IPS-NIHi7 (cell line): Measurements from ENCODE around the gene DPRX.

Experiments
- DNase-seq: peaks from one replicate; pipeline ENCODE4 v3.0.0; 2012; ENCODE audit warnings: mixed read lengths; ENCODE audit errors: extremely low spot score

Gene DPRX

GRCh38 chr19:53631949-53632407 is at the start of gene DPRX:
DPRX (plus strand) TSS chr19:53631999; CDS start chr19:53632107, 108 bp downstream.
- DNase-seq: no peak

- DNase-seq: no peak
Measured at GRCh38 chr19:53583181-53583580, 48.6 kb upstream of the DPRX start.

- DNase-seq: no peak
Measured at GRCh38 chr19:53586277-53586691, 45.5 kb upstream of the DPRX start.

DNA sequence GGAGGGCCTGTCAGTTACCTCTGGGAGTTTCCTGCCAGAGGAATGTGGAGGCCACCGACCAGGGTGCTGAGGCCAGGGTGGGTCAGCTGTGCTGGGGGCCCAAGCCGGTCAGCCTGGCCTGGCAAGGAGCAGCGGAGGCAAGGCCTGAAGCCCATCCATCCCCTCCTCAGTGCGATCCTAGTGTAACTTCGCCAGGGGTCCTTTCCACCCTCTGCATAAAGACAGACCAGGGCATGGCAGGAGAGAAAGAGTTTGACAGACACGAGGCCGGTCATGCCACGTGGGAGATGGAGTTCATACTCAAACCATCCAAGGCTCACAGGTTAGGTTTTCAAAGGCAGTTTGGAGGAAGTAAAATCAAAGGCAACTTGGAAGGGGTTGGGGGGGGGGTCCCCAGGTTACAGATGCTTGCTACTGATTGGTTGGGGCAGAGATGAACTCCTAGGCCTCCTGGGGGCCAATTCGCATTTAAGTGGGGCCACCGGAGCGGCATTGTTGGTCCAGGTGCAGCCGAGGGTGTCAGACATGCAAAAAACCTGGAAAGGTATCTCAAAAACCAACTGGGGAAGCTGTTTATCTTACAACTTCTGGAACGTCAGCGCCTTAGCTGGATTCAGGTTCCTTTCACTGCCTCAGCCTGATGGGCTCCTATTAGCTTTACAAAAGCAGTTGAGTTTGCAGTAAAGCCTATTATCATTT is 36.8 kb upstream of the DPRX start:
- peak; percentile 81 for DNase-seq

GRCh38 chr19:53595510-53595867 is 36.3 kb upstream of the DPRX start:
- peak; percentile 47 for DNase-seq

GRCh38 chr19:53596056-53596455 is 35.7 kb upstream of the DPRX start:
- DNase-seq: no peak

DNA sequence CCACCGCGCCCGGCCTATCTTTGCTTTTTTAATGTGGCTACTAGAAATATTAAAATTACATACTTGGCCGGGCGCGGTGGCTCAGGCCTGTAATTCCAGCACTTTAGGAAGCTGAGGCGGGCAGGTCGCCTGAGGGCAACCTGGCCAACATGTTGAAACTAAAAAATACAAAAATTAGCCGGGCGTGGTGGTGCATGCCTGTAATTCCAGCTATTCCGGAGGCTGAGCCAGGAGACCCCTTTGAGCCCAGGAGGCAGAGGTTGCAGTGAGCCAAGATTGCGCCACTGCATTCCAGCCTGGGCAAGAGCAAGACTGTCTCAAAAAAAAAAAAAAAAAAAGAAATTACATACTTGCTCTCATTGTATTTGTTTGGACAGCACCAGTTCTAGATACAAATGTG is 34.8 kb upstream of the DPRX start:
- DNase-seq: no peak

DNA sequence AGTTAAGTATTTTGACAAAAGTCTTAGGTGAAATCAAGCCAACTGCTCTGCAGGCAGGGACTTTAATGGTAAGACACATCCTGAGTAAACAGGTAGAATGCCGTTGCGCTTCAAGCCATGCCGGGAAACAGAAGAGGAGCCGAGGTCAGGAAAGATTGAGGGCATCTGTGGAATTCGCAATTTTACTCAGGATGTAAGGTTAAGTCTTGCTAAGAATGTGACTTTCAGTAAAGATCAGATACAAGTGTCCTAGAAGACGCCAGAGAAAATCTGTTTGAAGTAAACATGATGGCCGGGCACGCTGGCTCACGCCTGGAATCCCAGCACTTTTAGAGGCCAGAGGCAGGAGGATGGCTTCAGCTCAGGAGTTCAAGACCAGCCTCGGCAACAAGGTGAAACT is 33.4 kb upstream of the DPRX start:
- DNase-seq: no peak

- DNase-seq: no peak
Measured at GRCh38 chr19:53600217-53600616, 31.6 kb upstream of the DPRX start.

DNA sequence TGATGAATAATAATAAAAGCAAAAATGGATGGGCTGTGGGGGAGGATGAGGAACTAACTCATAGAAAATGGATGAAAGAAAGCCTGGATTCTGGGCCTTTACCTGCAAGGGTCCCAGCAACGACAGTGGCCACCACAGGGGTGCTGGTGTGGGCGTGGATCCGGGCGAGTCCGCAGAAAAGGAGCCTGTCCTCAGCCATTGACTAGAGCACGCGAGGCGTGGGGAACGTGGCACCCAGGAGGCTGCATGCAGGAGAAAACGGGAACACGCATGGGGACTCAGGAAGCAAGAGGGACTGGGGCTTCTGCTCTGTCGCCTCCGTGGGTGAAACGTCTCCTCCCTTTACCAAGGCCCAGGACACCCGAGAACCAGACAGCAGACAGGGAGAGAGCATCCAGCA is 25.8 kb upstream of the DPRX start:
- no peak for DNase-seq

GRCh38 chr19:53608381-53608780 is 23.4 kb upstream of the DPRX start:
- no peak for DNase-seq

DNA sequence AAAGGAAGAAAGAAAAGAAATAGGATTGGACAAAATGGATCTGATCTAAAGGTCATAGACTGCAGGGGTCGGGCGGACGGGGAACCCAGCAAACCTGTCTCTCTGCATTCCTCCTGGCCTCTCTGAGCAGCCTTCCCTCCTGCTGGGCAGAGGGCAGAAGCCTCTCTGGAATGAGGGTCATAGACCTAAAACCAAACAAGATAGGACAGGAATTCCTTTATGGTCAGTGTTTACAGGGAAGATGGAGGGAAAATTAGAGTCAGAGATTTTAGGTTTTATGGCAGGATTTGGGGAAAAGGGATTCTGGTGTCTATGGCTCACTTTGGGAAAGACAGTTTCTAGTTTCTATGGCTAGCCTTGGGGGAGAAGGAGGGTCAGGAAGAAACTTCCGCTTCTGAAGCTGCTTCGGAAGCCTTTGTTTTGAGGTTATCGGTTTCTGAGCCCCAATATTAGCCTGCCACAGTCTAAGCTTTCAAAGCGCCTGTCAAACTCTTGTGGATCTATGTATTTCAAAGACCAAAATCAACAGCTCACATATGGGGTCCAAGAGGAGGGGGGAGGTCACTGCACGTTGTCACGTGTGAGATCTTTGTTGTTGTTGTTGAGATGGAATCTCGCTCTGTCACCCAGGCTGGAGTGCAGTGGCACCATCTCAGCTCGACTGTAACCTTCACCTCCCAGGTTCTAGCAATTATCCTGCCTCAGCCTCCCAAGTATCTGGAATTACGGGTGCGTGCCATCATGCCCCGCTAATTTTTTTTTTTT is 18.9 kb upstream of the DPRX start:
- DNase-seq: peak; percentile 71

DNA sequence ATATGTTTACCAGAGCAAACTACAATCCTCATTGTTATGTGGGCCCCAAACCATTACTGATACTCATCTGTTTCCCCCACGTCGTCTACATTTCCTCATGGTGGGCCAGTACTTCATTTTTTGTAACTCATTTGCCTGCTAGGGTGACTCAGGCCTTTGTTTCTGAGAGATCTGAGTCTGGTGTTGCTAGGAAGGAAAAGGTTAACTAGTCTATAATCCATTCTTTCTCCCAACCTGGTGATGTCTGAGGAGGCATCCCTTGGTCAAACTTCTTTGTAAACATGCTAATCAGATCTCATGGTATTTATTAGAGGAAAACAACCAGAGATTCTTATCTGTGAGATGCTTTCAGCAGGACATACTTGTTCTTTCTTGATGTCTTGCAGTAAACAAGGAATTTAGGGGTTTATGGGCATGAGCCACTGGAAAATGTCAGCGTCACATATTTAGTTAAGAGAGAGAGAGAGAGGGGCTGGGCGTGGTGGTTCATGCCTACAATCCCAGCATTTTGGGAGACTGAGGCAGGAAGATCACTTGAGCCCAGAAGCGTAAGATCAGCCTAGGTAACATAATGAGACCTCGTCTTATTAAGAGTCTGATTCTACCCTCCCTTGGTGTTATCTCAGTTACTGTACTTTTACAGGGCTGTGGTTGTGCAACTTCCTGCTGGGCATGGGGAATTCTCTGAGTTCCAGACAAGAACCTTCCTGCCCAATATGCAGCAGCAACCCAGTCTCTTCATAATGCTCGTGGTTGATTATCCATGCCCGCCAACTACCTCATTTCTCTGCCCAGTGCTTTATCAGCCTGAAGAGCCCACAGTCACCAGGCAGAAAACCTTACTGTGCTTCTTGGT is 9.7 kb upstream of the DPRX start:
- no peak for DNase-seq

DNA sequence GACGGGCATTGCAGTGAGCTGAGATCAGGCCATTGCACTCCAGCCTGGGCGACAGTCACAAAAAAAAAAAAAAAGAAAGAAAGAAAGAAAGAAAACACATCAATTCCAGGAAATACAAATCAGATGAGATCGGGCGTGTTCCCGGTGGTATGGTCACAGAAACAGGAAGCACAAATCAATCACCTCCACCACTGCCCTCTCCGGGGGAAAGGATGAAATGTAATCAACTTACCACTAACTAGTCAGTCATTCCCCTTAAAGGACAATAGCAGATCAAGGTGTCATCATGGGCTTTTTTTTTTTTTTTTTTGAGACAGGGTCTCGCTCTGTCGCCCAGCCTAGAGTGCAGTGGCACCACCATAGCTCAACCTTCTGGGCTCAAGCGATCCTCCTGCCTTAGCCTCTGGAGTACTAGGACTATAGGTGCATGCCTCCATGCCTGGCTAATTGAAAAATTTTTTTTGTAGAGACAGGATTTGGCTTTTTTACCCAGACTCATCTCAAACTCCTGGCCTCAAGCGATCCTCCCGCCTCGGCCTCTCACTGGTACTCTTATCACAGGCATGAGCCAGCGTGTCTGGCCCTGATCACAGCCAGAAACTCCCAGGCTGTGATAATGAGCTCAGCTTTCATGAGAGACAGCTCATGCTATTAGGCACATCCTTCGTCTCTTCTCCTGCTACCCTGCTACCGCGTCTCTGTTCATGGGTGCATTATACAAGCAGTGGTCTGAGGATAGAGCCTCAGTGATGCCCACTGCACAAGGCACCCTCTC is 6.8 kb upstream of the DPRX start:
- DNase-seq: no peak

DNA sequence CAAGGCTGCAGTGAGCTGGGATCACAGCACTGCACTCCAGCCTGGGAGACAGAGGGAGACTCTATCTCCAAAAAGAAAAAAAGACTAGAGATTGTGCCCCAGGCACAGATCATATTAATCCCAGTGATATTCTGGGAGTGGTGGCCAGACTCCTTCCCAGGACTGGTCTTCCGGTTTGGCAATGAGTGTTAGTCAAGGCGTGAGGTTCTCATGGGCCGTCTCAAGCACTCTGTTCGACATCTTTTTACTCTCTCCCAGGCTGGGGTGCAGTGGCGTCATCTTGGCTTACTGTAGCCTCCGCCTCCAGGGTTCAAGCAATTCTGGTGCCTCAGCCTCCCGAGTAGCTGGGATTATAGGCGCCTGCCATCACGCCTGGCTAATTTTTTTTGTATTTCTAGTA is 5.3 kb upstream of the DPRX start:
- no peak for DNase-seq

- no peak for DNase-seq
Measured at GRCh38 chr19:53626976-53627375, 4.8 kb upstream of the DPRX start.

DNA sequence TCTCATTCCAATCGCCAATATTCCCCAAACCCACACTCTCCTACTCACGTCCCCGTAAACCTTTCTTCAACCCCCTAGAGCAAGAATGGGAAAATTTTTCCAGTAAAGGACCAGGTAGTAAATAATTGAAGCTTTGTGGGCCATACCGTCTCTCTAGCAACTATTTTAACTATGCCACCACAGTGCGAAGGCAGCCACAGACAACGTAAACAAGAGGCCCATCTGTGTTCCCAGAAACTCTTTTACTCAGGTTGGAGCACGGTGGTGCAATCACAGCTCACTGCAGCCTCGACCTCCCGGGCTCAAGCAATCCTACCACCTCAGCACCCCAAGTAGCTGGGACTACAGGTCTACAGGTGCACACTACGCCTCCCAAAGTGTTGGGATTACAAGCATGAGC is 3.0 kb downstream of the DPRX start:
- no peak for DNase-seq

DNA sequence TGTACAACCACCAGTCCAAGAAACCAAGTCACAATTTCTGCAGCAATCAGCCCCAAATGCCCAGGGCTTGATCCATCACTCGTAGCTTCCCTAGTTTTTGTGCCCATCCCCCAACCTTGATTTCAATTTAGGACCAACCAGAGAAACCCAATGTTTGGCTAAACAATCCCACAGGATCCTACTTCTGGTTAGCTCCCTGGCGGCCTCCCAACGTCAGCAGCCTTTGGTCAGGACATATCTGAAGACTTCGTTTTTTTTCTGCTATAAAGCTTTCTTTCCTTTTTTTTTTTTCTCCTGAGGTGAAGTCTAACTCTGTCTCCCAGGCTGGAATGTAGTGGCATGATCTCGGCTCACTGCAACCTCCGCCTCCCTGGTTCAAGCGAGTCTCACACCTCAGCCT is 7.7 kb downstream of the DPRX start:
- no peak for DNase-seq

DNA sequence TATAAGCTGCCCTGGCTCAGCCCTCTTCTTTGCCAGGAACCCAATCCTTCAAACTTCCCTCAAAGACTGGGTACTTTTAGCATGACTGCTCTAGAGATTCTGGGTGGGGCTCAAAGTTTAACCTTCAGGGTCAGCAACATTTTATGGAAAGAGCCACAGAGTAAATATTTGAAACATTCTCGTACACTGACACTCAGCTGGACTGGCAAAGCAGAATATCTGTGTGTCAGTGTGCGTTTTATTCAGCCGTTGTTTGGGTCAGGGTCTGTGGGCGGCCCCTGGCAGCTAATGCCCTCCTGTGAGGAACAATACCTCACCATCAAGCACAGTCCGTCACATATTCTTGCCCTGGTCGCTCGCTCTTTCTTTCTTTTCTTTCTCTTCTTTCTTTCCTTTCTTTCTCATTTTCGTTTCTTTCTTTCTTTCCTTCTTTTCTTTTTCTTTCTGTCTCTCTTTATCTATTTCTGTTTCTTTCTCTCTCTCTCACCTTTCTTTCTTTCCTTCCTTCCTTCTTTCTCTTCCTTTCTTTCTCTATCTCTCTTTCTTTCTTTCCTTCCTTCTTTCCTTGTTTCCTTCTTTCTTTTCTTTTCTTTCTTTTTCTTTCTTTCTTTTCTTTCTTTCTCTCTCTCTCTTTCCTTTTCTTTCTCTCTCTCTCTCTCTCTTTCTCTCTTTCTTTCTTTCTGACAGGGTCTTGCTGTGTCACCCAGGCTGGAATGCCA is 10.7 kb downstream of the DPRX start:
- DNase-seq: no peak

GRCh38 chr19:53644061-53644816 is 12.4 kb downstream of the DPRX start:
- peak; percentile 54 for DNase-seq
